Measurements from ENCODE around the gene DNAH1. TPM values are rescaled to one million over a fixed set of nuclear protein-coding genes. Genes with fewer than 3 reads are reported as not detected.

The DNAH1 gene
- total RNA-seq, 1 donor from 2014 or later: 2.2 TPM

- H3K36me3 ChIP-seq: no peaks in the 10 kb centered on the region
- no peak for DNase-seq
- peaks cover 11% of the 10 kb centered on the region for H3K4me1 ChIP-seq
- no peak overlapping the region for H3K27ac ChIP-seq (replicated peaks)
- H3K27me3 ChIP-seq (ENCODE audit: low read depth): no peaks in the 10 kb centered on the region
- H3K9me3 ChIP-seq (replicated peaks): no peaks in the 10 kb centered on the region
- intact Hi-C loops (cut with micrococcal nuclease): no loop called here
- no peak for TF ChIP-seq CTCF (IDR thresholded peaks at IDR 0.05; ENCODE audit: borderline replicate concordance)
- H3K4me3 ChIP-seq: no peak overlapping the region
Observed at GRCh38 chr3:52324676-52325075, 8.6 kb downstream of the DNAH1 start.

- intact Hi-C loops (cut with micrococcal nuclease): no loop called here
- no peaks in the 10 kb centered on the region for H3K36me3 ChIP-seq
- DNase-seq: no peak
- no peaks in the 10 kb centered on the region for H3K27me3 ChIP-seq (ENCODE audit: low read depth)
- no peak overlapping the region for H3K4me3 ChIP-seq
- H3K27ac ChIP-seq (replicated peaks): no peak overlapping the region
- H3K4me1 ChIP-seq: peaks cover 17% of the 10 kb centered on the region
- no peaks in the 10 kb centered on the region for H3K9me3 ChIP-seq (replicated peaks)
- no peak for TF ChIP-seq CTCF (IDR thresholded peaks at IDR 0.05; ENCODE audit: borderline replicate concordance)
Observed at GRCh38 chr3:52325686-52326085, 9.6 kb downstream of the DNAH1 start.

DNA sequence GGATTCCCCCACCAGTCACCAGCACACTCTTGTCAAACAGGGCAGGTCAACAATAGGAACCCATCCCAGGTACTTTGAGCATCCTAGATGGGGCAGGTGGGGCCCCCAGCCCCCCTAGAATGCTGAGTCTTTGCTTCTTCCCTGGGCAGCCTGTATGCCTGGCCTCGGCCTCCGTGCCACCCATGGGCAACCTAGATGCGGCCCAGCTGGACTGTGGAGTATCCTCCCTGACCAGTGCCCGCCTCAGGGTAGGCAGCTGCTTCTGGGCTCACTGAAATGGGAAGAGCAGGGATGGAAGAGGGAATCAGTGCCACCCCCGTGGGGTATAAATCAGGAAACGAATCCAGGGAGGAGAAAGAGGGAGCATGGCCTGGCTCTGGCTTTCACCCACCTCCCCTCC is 10.9 kb downstream of the DNAH1 start:
- H3K4me3 ChIP-seq: no peak overlapping the region
- peaks cover 18% of the 10 kb centered on the region for H3K4me1 ChIP-seq
- intact Hi-C loops (cut with micrococcal nuclease): no loop called here
- no peaks in the 10 kb centered on the region for H3K9me3 ChIP-seq (replicated peaks)
- H3K27ac ChIP-seq (replicated peaks): no peak overlapping the region
- no peaks in the 10 kb centered on the region for H3K36me3 ChIP-seq
- no peak for DNase-seq
- no peak for TF ChIP-seq CTCF (IDR thresholded peaks at IDR 0.05; ENCODE audit: borderline replicate concordance)
- no peaks in the 10 kb centered on the region for H3K27me3 ChIP-seq (ENCODE audit: low read depth)

DNA sequence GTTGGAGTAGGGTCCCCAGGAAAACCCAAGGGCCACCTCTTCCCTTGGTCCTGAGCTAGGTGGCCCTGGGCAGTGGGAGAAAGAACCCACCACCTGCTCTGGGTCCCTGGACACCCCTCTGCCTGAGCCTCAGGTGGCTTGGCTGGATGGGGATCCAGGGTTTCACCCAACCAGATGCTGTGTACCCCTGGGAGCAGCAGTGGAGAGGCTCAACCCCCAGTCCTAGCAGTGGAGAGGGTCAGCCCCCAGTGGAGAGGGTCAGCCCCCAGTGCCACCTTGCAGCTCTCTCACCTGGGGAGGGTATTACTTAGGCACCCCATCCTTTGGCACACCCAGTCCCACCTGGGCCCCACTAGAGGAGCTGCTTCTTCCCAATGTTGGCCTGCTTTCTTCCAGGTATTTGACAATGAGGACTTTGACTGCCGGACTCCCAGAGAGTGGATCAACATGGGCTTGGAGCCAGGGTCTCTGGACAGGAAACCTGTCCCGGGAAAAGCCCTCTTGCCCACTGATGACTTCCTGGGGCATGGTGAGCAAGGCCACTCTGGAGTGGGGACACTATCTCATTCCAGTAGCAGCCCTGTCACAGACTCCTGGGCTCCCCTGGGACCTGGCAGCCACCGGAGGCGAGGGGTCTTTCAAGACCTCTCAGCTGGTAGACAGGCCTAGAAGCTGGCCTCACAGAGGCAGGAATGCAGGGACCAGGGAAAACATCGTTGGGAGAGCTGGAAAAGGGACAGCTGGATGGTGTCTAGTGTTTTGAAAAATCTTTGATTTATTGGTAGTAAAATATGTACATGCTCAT is 11.6 kb downstream of the DNAH1 start:
- H3K36me3 ChIP-seq: no peaks in the 10 kb centered on the region
- no peak overlapping the region for H3K4me3 ChIP-seq
- intact Hi-C loops (cut with micrococcal nuclease): no loop called here
- no peaks in the 10 kb centered on the region for H3K27me3 ChIP-seq (ENCODE audit: low read depth)
- no peak for TF ChIP-seq CTCF (IDR thresholded peaks at IDR 0.05; ENCODE audit: borderline replicate concordance)
- peaks cover 18% of the 10 kb centered on the region for H3K4me1 ChIP-seq
- H3K27ac ChIP-seq (replicated peaks): no peak overlapping the region
- no peak for DNase-seq
- no peaks in the 10 kb centered on the region for H3K9me3 ChIP-seq (replicated peaks)

- no peak overlapping the region for H3K4me3 ChIP-seq
- TF ChIP-seq CTCF (IDR thresholded peaks at IDR 0.05; ENCODE audit: borderline replicate concordance): no peak
- intact Hi-C loops (cut with micrococcal nuclease): no loop called here
- no peaks in the 10 kb centered on the region for H3K27me3 ChIP-seq (ENCODE audit: low read depth)
- no peak overlapping the region for H3K27ac ChIP-seq (replicated peaks)
- H3K4me1 ChIP-seq: peaks cover 16% of the 10 kb centered on the region
- no peaks in the 10 kb centered on the region for H3K36me3 ChIP-seq
- no peak for DNase-seq
- H3K9me3 ChIP-seq (replicated peaks): no peaks in the 10 kb centered on the region
Observed at GRCh38 chr3:52328536-52329080, 12.5 kb downstream of the DNAH1 start.

Data from left ventricle myocardium inferior (tissue), 1 donor.